ENCODE results near the gene MCTP2. TPM values are rescaled to one million over a fixed set of nuclear protein-coding genes. Genes with fewer than 3 reads are reported as not detected.
"Not testable (repeated sequence)": the region's sequence is repeated elsewhere in the genome, so short reads cannot be mapped to it uniquely, and the experiment has no call there.

Gene MCTP2
- polyA plus RNA-seq, 3 donors from 2014 or later: 30.2 to 83.7 (median 59.1) TPM

- Mint-ChIP-seq H3K27me3 (ENCODE audit: low read depth in 3 of 3) (peaks cover 0 to 8% (median 0%) of the 10 kb centered on the region in 3 donors), H3K4me3 (peak overlapping the region; percentile 44 to 77 (median 57)), H3K4me1 (peaks cover 71 to 76% of the 10 kb centered on the region in 2 donors), H3K27ac (peak overlapping the region; percentile 89 to 98 (median 94)), H3K36me3 (no peaks in the 10 kb centered on the region), H3K9me3 (no peaks in the 10 kb centered on the region)
- DNase-seq: no peak
These were observed 9.1 kb downstream of the MCTP2 start for GRCh38 chr15:94240480-94240879.

- Mint-ChIP-seq H3K4me1 (peaks cover 70 to 76% of the 10 kb centered on the region in 2 donors), H3K36me3 (peaks cover 0 to 3% (median 0%) of the 10 kb centered on the region in 3 donors), H3K4me3 (peak overlapping the region in 4 of 5 donors; percentile 4 to 58 (median 13)), H3K27me3 (ENCODE audit: low read depth in 3 of 3) (no peaks in the 10 kb centered on the region), H3K9me3 (no peaks in the 10 kb centered on the region), H3K27ac (peak overlapping the region; percentile 82 to 94 (median 92))
- no peak for DNase-seq
These were observed 10.9 kb downstream of the MCTP2 start for GRCh38 chr15:94242257-94242656.

GRCh38 chr15:94243003-94243402 is 11.6 kb downstream of the MCTP2 start:
- not testable (repeated sequence) for H3K9me3 Mint-ChIP-seq; H3K36me3 Mint-ChIP-seq; H3K27me3 Mint-ChIP-seq (ENCODE audit: low read depth in 3 of 3); H3K4me3 Mint-ChIP-seq; DNase-seq
- peaks cover 70 to 76% of the 10 kb centered on the region in 2 donors for H3K4me1 Mint-ChIP-seq
- peak overlapping the region in 1 of 6 donors; percentile 89 for H3K27ac Mint-ChIP-seq

GRCh38 chr15:94243418-94243817 is 12.1 kb downstream of the MCTP2 start:
- Mint-ChIP-seq H3K36me3 (peaks cover 0 to 3% (median 0%) of the 10 kb centered on the region in 3 donors), H3K27me3 (ENCODE audit: low read depth in 3 of 3) (no peaks in the 10 kb centered on the region), H3K4me3 (no peak overlapping the region), H3K9me3 (no peaks in the 10 kb centered on the region), H3K4me1 (peaks cover 71 to 76% of the 10 kb centered on the region in 2 donors), H3K27ac (no peak overlapping the region)
- no peak for DNase-seq

GRCh38 chr15:94246016-94246415 is 14.7 kb downstream of the MCTP2 start:
- Mint-ChIP-seq H3K27me3 (ENCODE audit: low read depth in 3 of 3) (peaks cover 0 to 7% (median 0%) of the 10 kb centered on the region in 3 donors), H3K4me3 (peak overlapping the region in 2 of 5 donors; percentile 3 to 44), H3K9me3 (no peaks in the 10 kb centered on the region), H3K27ac (peak overlapping the region; percentile 88 to 92 (median 90)), H3K4me1 (peaks cover 71 to 76% of the 10 kb centered on the region in 2 donors), H3K36me3 (peaks cover 0 to 3% (median 0%) of the 10 kb centered on the region in 3 donors)
- no peak for DNase-seq

GRCh38 chr15:94247789-94248638 is 16.7 kb downstream of the MCTP2 start:
- Mint-ChIP-seq H3K4me3 (peak overlapping the region; percentile 52 to 80 (median 73)), H3K9me3 (no peaks in the 10 kb centered on the region), H3K27ac (peak overlapping the region; percentile 88 to 92 (median 90)), H3K4me1 (peaks cover 74 to 76% of the 10 kb centered on the region in 2 donors), H3K27me3 (ENCODE audit: low read depth in 3 of 3) (peaks cover 0 to 12% (median 2%) of the 10 kb centered on the region in 3 donors), H3K36me3 (peaks cover 1 to 5% (median 2%) of the 10 kb centered on the region in 3 donors)
- DNase-seq: no peak

GRCh38 chr15:94250801-94251200 is 19.4 kb downstream of the MCTP2 start:
- Mint-ChIP-seq H3K4me1 (peaks cover 99 to 100% of the 10 kb centered on the region in 2 donors), H3K9me3 (no peaks in the 10 kb centered on the region), H3K27ac (peak overlapping the region; percentile 88 to 92 (median 90)), H3K4me3 (peak overlapping the region; percentile 22 to 80 (median 52)), H3K36me3 (peaks cover 5 to 7% (median 5%) of the 10 kb centered on the region in 3 donors), H3K27me3 (ENCODE audit: low read depth in 3 of 3) (peaks cover 0 to 15% (median 2%) of the 10 kb centered on the region in 3 donors)
- no peak for DNase-seq

- H3K4me3 Mint-ChIP-seq: peak overlapping the region; percentile 25 to 81 (median 71)
- H3K4me1 Mint-ChIP-seq: peaks cover 98 to 100% of the 10 kb centered on the region in 2 donors
- no peaks in the 10 kb centered on the region for H3K9me3 Mint-ChIP-seq
- H3K27me3 Mint-ChIP-seq (ENCODE audit: low read depth in 3 of 3): peaks cover 0 to 16% (median 2%) of the 10 kb centered on the region in 3 donors
- DNase-seq: peak; percentile 40 to 58 (median 52)
- peaks cover 5% of the 10 kb centered on the region in 3 donors for H3K36me3 Mint-ChIP-seq
- H3K27ac Mint-ChIP-seq: peak overlapping the region; percentile 85 to 95 (median 91)
These were observed 20.9 kb downstream of the MCTP2 start for GRCh38 chr15:94252223-94252766.

- peaks cover 5% of the 10 kb centered on the region in 3 donors for H3K36me3 Mint-ChIP-seq
- H3K27me3 Mint-ChIP-seq (ENCODE audit: low read depth in 3 of 3): peaks cover 0 to 16% (median 2%) of the 10 kb centered on the region in 3 donors
- no peaks in the 10 kb centered on the region for H3K9me3 Mint-ChIP-seq
- peaks cover 96 to 97% of the 10 kb centered on the region in 2 donors for H3K4me1 Mint-ChIP-seq
- H3K4me3 Mint-ChIP-seq: peak overlapping the region; percentile 54 to 82 (median 75)
- no peak for DNase-seq
- peak overlapping the region; percentile 85 to 95 (median 92) for H3K27ac Mint-ChIP-seq
These were observed 21.6 kb downstream of the MCTP2 start for GRCh38 chr15:94252906-94253491.

- peaks cover 0 to 16% (median 2%) of the 10 kb centered on the region in 3 donors for H3K27me3 Mint-ChIP-seq (ENCODE audit: low read depth in 3 of 3)
- H3K9me3 Mint-ChIP-seq: no peaks in the 10 kb centered on the region
- peak overlapping the region; percentile 54 to 82 (median 75) for H3K4me3 Mint-ChIP-seq
- H3K4me1 Mint-ChIP-seq: peaks cover 96 to 97% of the 10 kb centered on the region in 2 donors
- H3K27ac Mint-ChIP-seq: peak overlapping the region; percentile 85 to 95 (median 92)
- DNase-seq: peak; percentile 38 to 53 (median 52)
- peaks cover 5% of the 10 kb centered on the region in 3 donors for H3K36me3 Mint-ChIP-seq
These were observed 22.4 kb downstream of the MCTP2 start for GRCh38 chr15:94253742-94254141.

GRCh38 chr15:94255540-94255939 is 24.2 kb downstream of the MCTP2 start:
- peaks cover 96 to 97% of the 10 kb centered on the region in 2 donors for H3K4me1 Mint-ChIP-seq
- H3K4me3 Mint-ChIP-seq: peak overlapping the region; percentile 18 to 44 (median 33)
- DNase-seq: no peak
- H3K9me3 Mint-ChIP-seq: no peaks in the 10 kb centered on the region
- peaks cover 5 to 11% (median 9%) of the 10 kb centered on the region in 3 donors for H3K36me3 Mint-ChIP-seq
- H3K27ac Mint-ChIP-seq: peak overlapping the region; percentile 63 to 93 (median 86)
- H3K27me3 Mint-ChIP-seq (ENCODE audit: low read depth in 3 of 3): peaks cover 0 to 11% (median 2%) of the 10 kb centered on the region in 3 donors

- Mint-ChIP-seq H3K4me1 (peaks cover 96 to 98% of the 10 kb centered on the region in 2 donors), H3K9me3 (no peaks in the 10 kb centered on the region), H3K4me3 (peak overlapping the region in 4 of 5 donors; percentile 1 to 58 (median 30)), H3K36me3 (peaks cover 5 to 17% (median 9%) of the 10 kb centered on the region in 3 donors), H3K27ac (peak overlapping the region; percentile 81 to 91 (median 83)), H3K27me3 (ENCODE audit: low read depth in 3 of 3) (peaks cover 0 to 6% (median 2%) of the 10 kb centered on the region in 3 donors)
- no peak for DNase-seq
These were observed 25.1 kb downstream of the MCTP2 start for GRCh38 chr15:94256511-94256910.

- Mint-ChIP-seq H3K4me1 (peaks cover 95 to 96% of the 10 kb centered on the region in 2 donors), H3K27ac (peak overlapping the region; percentile 31 to 92 (median 82)), H3K4me3 (peak overlapping the region in 3 of 5 donors; percentile 43 to 67 (median 49))
These were observed 26.4 kb downstream of the MCTP2 start for GRCh38 chr15:94257776-94258175.

More at GRCh38 chr15:94257776-94258175, 26.4 kb downstream of the MCTP2 start:
- H3K27me3 Mint-ChIP-seq (ENCODE audit: low read depth in 3 of 3); DNase-seq; H3K9me3 Mint-ChIP-seq: not testable (repeated sequence)
- H3K36me3 Mint-ChIP-seq: peaks cover 5 to 17% (median 9%) of the 10 kb centered on the region in 3 donors

Measured in immature natural killer cell (primary cell).